ENCODE measurements around the gene KLF15. TPM values are rescaled to one million over a fixed set of nuclear protein-coding genes. Genes with fewer than 3 reads are reported as not detected.

Gene KLF15
- total RNA-seq, 2 experiments from 2014 or later, result 0.40 to 0.46 TPM

DNA sequence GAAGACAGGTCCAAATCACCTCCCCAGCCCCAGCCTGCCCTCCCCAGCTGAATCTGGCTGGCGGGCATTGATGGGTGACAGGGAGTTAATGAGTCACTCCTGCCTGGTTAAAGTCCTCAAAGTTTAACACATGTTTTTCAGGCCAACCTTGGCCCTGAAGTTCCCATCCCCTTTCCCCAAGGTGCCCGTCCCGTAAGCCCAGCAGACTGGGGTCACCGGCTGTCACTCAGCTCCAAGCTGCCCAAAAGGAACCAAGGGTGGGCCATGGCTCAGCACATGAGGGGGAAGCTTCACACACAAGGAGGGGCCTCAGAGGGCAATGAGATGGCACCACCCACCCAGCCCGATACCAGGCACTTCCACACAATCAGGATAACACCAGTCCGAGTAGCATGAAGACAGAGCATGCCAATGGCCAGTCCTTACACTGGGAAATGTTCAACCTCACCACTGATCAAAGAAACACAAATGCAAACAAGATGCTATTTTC lies 10.2 kb upstream of the KLF15 start:
- DNase-seq, result no peak
- ChIA-PET POLR2A (no interaction called here), CTCF (no interaction called here)
- intact Hi-C loops (cut with micrococcal nuclease), result no loop called here
- Mint-ChIP-seq H3K4me1 (ENCODE audit: low read depth) (no peaks in the 10 kb centered on the region), H3K27ac (no peak overlapping the region), H3K9me3 (no peaks in the 10 kb centered on the region), H3K36me3 (no peaks in the 10 kb centered on the region), H3K27me3 (peaks cover 5% of the 10 kb centered on the region), H3K4me3 (no peak overlapping the region)

DNA sequence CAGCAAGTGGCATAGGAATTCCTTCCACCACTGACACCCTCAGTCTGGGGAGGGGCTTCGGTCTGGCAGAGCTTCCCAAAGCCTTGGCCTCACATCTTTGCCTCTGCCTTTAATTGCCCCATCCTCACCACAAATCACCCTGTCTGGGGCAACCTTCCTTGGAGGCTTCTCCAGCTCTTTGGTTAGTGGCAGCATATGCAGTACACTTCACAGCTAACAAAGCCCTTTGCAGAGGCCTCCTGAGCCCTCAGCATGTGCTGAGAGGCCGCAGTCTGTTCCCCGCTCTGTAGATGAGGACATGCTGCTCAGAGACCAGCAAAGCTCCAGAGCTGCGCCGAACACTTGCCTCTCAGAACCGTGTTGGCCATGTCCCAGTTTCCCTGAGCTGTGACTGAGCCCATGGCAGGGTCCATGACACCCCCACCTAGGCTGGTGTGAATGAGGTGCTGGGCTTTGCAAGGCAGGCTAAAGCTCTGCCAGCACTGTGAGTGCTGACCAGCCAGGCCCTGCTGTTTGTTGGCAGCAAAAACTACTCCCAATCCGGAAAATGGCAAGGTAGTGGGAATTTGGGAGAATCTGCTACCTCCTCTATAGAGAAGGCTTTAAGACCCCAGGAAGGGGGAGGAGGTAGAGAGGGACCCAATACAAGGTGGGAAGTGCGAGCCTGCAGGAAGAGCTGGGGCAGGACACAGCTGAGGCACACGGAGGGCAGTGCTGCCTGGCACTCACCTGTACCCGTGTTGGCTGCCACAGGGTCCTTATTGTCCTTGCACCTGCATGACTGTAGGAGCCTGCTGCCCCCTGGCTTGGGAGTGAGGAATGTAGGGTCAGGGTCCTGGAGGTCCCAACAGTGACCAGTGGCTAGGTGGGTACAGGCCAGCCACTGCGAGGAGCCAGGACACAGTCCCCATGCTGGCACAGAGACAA lies 8.4 kb upstream of the KLF15 start:
- intact Hi-C loops (cut with micrococcal nuclease), result no loop called here
- no peak for DNase-seq
- Mint-ChIP-seq H3K27ac (no peak overlapping the region), H3K4me3 (no peak overlapping the region), H3K36me3 (no peaks in the 10 kb centered on the region), H3K27me3 (peaks cover 15% of the 10 kb centered on the region), H3K9me3 (no peaks in the 10 kb centered on the region), H3K4me1 (ENCODE audit: low read depth) (no peaks in the 10 kb centered on the region)
- ChIA-PET POLR2A (no interaction called here), CTCF (interaction anchor here (0.6 kb wide), 1 partner anchor 168 kb away, joined by 3 read pairs; no protein-coding TSS in a partner anchor)

DNA sequence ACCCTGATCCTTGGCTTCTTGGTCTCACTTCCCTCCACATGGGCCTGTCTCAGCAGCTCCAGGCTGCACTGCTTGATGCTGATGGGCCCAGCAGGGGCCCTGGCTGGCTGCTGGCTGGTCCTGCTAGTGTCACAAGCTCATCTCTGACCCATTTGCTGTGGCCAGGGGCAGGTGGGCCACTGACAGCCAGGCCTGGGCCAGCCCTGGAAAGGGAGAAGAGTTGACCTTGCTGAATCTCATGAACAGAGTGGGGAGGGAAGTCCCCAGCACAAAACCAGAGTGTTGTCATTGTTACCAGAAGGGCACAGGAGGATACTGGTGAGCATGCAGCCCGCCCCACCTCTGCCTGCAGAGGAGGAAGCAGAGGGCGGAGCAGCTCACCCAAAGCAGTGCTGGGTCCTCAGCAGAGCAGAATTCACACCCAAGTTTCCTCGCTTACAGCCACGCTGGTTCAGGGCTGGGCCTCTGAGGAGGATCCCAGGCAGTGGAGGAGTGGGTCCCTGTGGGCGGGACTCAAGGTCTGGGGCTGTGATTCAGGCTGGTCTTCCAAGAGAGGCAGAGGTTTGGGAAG lies 7.6 kb upstream of the KLF15 start:
- no peak overlapping the region for H3K4me3 Mint-ChIP-seq
- peaks cover 21% of the 10 kb centered on the region for H3K27me3 Mint-ChIP-seq
- CTCF ChIA-PET, result no interaction called here
- POLR2A ChIA-PET, result no interaction called here
- no peaks in the 10 kb centered on the region for H3K36me3 Mint-ChIP-seq
- H3K9me3 Mint-ChIP-seq, result no peaks in the 10 kb centered on the region
- intact Hi-C loops (cut with micrococcal nuclease), result no loop called here
- H3K27ac Mint-ChIP-seq, result no peak overlapping the region
- DNase-seq, result no peak
- H3K4me1 Mint-ChIP-seq (ENCODE audit: low read depth), result no peaks in the 10 kb centered on the region

DNA sequence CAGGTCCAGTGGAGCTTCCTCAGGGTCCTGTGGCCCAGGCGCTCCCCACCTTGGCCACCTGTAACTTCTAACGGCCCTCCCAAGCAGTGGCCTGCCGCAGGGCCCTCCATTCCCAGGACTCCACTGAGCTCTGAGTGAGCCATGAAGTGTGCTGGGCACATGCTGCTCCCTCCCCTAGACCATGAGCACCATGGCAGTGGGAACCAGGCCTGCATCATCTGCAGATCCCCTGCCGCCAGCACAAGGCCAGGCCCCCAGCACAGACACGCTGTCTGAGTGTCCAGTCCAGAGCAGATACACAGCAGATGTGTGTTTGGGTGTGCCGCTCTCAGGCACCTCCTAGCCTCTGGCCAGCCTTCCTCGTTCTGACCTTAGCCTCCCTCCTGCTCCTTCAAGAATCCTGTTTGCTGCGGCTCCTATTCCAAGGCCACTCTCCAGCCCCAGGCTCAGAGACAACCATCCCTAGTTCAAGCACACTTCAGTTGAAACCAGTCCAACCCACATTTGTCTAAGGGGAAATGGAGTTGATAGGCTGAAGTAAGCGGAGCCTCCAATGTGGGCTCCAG lies 7.0 kb upstream of the KLF15 start:
- POLR2A ChIA-PET, result no interaction called here
- H3K27me3 Mint-ChIP-seq, result peaks cover 26% of the 10 kb centered on the region

DNA sequence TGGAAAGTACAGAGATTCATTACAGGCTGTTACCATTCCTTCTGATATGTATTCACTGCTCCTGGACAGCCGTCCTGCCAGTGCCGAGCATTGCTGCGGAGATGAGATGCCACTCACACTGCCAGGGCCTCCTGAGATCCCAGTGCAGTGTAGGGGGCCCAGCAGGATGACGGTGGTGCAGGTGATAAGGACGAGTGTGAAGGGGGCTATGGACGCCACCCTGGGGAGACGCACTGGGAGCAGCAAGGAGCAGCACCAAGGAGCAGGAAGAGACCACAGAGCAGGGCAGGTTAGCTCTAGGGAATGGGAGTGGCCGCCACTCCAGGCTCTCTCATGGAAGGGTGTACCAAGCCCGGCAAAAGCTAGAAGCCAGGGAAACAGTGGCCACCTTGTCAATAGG lies 4.0 kb upstream of the KLF15 start:
- POLR2A ChIA-PET, result interaction anchor here (0.6 kb wide), 1 partner anchor 198 kb away, joined by 3 read pairs; no protein-coding TSS in a partner anchor
- Mint-ChIP-seq H3K27ac (no peak overlapping the region), H3K4me1 (ENCODE audit: low read depth) (peaks cover 13% of the 10 kb centered on the region), H3K9me3 (no peaks in the 10 kb centered on the region), H3K4me3 (no peak overlapping the region), H3K27me3 (peaks cover 45% of the 10 kb centered on the region), H3K36me3 (no peaks in the 10 kb centered on the region)
- no peak for DNase-seq
- intact Hi-C loops (cut with micrococcal nuclease), result no loop called here
- CTCF ChIA-PET, result no interaction called here

More for the DNA sequence above, 7.0 kb upstream of the KLF15 start:
- Mint-ChIP-seq H3K36me3 (no peaks in the 10 kb centered on the region), H3K4me1 (ENCODE audit: low read depth) (no peaks in the 10 kb centered on the region), H3K27ac (no peak overlapping the region), H3K4me3 (no peak overlapping the region), H3K9me3 (no peaks in the 10 kb centered on the region)
- no peak for DNase-seq
- CTCF ChIA-PET, result no interaction called here
- intact Hi-C loops (cut with micrococcal nuclease), result no loop called here

DNA sequence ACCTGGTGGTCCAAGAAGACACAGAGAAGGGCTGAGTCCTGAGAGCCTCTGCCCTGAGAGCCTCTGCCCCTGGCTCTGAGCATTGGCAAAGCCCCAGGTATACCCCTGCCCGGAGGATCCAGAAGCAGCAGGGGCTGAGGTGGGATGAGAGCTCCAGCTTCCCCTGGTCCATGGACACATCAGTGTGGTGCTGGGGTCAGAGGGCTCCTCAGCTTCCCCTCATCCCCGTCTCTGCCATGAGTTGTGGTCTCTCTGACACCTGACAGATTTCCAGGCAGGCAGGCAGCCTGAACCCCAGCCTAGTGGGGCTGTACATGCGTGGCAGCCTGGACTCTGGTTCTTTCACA lies 3.5 kb upstream of the KLF15 start:
- Mint-ChIP-seq H3K4me3 (no peak overlapping the region), H3K27me3 (peaks cover 46% of the 10 kb centered on the region), H3K36me3 (no peaks in the 10 kb centered on the region), H3K27ac (no peak overlapping the region), H3K4me1 (ENCODE audit: low read depth) (peaks cover 14% of the 10 kb centered on the region), H3K9me3 (no peaks in the 10 kb centered on the region)
- no peak for DNase-seq
- ChIA-PET POLR2A (no interaction called here), CTCF (no interaction called here)
- intact Hi-C loops (cut with micrococcal nuclease), result no loop called here

DNA sequence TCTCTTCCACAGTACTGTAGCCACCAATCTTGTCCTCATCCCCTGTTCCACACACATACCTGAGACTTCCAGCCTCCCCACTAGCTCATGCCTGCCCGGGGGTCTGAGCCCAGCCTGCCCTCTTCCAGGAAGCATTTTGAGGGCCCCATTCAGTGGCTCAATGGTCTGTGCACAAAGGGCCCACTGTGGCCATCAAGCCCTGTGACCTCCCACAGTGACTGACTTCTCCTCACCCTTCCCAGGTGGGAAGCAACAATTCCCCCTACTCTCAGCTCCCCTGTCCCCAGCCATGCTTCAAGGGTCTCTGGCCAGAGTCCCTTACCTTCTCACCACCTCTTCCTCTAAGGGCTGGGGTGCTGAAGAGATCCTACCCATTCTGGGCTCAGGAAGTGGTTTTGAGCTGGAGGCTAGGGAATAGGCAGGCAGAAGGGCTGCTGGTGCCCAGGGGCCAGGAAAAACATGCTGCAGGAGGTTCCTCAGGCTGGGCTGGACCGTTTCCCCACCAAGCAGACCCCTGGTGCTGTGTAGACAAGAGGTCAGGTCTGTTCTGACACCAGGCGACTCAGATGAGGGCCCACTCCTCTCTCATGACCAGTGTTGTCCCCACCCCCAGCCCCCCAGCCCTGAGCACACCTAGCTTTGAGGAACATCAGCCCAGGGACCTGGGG lies 3.0 kb upstream of the KLF15 start:
- H3K4me3 Mint-ChIP-seq, result no peak overlapping the region
- ChIA-PET CTCF (no interaction called here), POLR2A (no interaction called here)

DNA sequence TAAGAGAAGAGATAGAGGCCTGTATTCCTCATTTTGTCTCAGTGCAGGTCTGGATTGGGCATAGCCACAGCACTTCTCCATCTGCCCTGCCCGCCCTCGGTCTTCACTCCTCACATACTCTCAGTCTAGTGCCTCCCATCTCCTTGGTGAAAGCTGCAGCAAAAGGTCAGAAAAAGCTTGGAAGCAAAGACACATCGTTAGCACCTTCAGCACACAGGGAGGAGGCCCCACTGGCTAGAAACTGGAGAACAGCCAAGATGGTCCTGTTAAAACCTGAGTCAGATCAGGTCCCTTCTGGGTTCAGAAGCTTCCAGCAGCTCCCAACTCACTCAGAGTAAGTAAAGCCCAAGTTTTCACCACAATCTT lies 1.6 kb upstream of the KLF15 start:
- CTCF ChIA-PET, result interaction anchor here (0.7 kb wide), 1 partner anchor 343 kb away, joined by 3 read pairs; no protein-coding TSS in a partner anchor
- Mint-ChIP-seq H3K4me3 (no peak overlapping the region), H3K4me1 (ENCODE audit: low read depth) (peaks cover 14% of the 10 kb centered on the region), H3K9me3 (no peaks in the 10 kb centered on the region), H3K36me3 (no peaks in the 10 kb centered on the region), H3K27me3 (peaks cover 51% of the 10 kb centered on the region), H3K27ac (no peak overlapping the region)
- POLR2A ChIA-PET, result no interaction called here
- DNase-seq, result no peak
- intact Hi-C loops (cut with micrococcal nuclease), result no loop called here

More for the DNA sequence above, 3.0 kb upstream of the KLF15 start:
- Mint-ChIP-seq H3K36me3 (no peaks in the 10 kb centered on the region), H3K9me3 (no peaks in the 10 kb centered on the region), H3K27ac (no peak overlapping the region), H3K27me3 (peaks cover 52% of the 10 kb centered on the region), H3K4me1 (ENCODE audit: low read depth) (peaks cover 14% of the 10 kb centered on the region)
- intact Hi-C loops (cut with micrococcal nuclease), result no loop called here
- no peak for DNase-seq

DNA sequence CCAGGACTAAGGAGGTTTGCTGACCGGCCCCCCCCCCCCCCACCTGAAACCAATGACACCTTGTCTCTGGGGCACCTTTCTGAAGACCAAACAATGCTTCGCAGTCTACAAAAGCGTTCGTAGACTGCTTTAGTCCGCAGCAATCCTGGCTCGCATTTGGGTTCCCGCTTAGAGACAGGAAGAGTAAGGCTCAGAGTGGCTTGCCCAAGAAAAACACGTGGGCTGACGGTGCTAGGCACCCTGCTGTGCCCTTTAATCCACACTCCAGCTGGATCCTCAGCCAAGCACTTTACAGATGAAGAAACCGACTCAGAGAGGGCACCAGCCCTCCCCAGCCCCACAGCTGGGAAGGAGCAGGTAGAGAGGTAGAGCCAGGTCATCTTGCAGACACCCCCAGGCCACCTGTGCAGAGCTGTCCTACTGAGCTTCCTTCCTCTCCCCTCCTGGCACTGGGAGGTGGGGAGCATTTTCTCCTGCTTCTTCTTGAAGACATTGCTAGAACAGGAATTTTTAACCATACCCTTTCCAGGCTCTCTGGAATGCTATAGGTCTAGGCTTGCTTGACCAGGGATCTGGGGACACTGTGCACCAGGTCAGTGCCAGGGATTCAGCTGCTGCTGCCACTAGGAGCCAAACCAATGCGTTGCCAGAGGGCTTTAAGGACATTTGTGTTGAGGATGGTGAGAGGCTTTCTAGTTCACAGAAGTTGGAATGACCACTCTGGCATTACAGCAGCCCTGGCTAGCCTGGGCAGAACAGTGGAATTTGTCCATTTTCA lies 1.0 kb upstream of the KLF15 start:
- Mint-ChIP-seq H3K9me3 (no peaks in the 10 kb centered on the region), H3K4me1 (ENCODE audit: low read depth) (peaks cover 14% of the 10 kb centered on the region), H3K27ac (no peak overlapping the region), H3K36me3 (no peaks in the 10 kb centered on the region), H3K27me3 (peaks cover 51% of the 10 kb centered on the region), H3K4me3 (peak overlapping the region; percentile 77)
- ChIA-PET CTCF (interaction anchor here (0.7 to 1.3 kb wide), 2 partner anchors 9 to 225 kb away, joined by 3 read pairs; no protein-coding TSS in a partner anchor), POLR2A (no interaction called here)
- intact Hi-C loops (cut with micrococcal nuclease), result no loop called here
- peak; percentile 16 for DNase-seq

DNA sequence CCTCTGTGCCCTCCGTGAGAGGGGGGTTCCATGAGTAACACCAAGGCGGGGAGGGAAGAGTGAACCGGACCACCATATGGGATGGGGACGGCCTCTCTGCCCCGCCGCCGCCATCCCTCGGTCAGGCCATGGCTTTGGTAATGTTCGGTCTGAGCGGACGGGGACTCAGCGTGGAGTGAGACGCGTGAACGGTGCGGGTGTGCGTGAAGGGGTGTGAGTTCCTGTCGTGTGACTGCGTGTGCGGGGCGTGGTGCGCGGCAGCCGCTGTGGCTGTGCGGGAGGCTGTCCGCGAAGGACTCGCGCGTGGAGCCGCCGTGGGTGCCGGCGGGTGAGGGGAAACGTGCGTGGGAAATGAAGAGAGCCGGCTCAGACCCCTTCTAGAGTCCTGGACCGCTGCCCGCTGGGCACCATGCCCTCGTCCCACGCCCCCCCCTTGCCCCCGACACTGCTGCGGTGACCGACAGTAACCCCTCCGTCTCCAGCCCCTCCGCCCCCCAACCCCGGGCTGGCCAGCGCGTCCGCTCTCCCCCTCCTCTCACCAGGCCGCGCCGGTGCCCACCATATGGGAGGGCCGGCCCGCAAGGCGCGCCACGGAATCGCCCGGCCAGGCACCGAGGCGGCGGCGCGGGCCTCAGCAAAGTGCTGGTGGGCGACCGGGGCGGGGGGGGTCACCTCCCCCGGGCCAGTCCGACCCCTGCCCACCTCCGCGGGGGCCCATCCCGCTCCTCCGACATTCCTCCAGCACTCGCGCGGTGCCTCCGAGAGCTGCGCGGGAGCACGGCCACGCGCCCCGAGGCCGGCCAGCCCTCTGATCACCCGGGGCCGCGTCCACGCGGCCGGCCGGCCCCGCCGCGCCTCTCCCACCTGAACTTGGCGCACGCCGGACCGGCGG lies 589 bp downstream of the KLF15 start:
- Mint-ChIP-seq H3K36me3 (no peaks in the 10 kb centered on the region), H3K4me1 (ENCODE audit: low read depth) (peaks cover 14% of the 10 kb centered on the region), H3K27me3 (peaks cover 43% of the 10 kb centered on the region), H3K4me3 (peak overlapping the region; percentile 73), H3K9me3 (no peaks in the 10 kb centered on the region), H3K27ac (no peak overlapping the region)
- intact Hi-C loops (cut with micrococcal nuclease), result loop anchor here (1.0 kb wide), 1 partner anchor 119 kb away; the partner anchor contains the start of gene ZXDC
- POLR2A ChIA-PET, result no interaction called here
- CTCF ChIA-PET, result interaction anchor here (1.0 kb wide), 1 partner anchor 118 kb away, joined by 3 read pairs; no protein-coding TSS in a partner anchor
- DNase-seq, result peak; percentile 16

All from activated CD4-positive, alpha-beta memory T cell treated with anti-CD3 and anti-CD28 coated beads for 36 hours (primary cell).